Measurements from ENCODE around the gene AHDC1. TPM values are rescaled to one million over a fixed set of nuclear protein-coding genes. Genes with fewer than 3 reads are reported as not detected.

AHDC1 gene
- polyA plus RNA-seq, 2 of the 4 experiments (the other 2 are of a cell fraction): 1.3 to 11.5 TPM

- no peak for TF ChIP-seq MAFK (IDR thresholded peaks at IDR 0.05; ENCODE audit: partially characterized antibody)
Observed at GRCh38 chr1:27522432-27523336, 81.3 kb downstream of the AHDC1 start (continued).

- Histone ChIP-seq H3K4me3 (no peak overlapping the region), H3K27ac (no peak overlapping the region), H3K4me2 (no peak overlapping the region), H3K9me3 (no peaks in the 10 kb centered on the region), H3K4me1 (peaks cover 17% of the 10 kb centered on the region)
- ATAC-seq: no peak
- ChIA-PET CTCF (interaction anchor here (0.5 to 1.0 kb wide), 3 partner anchors 13 to 35 kb away, joined by 3 to 5 read pairs (median 3); no protein-coding TSS in a partner anchor), POLR2A (no interaction called here)
- FAIRE-seq: no peak
- TF ChIP-seq, protein P1, sequence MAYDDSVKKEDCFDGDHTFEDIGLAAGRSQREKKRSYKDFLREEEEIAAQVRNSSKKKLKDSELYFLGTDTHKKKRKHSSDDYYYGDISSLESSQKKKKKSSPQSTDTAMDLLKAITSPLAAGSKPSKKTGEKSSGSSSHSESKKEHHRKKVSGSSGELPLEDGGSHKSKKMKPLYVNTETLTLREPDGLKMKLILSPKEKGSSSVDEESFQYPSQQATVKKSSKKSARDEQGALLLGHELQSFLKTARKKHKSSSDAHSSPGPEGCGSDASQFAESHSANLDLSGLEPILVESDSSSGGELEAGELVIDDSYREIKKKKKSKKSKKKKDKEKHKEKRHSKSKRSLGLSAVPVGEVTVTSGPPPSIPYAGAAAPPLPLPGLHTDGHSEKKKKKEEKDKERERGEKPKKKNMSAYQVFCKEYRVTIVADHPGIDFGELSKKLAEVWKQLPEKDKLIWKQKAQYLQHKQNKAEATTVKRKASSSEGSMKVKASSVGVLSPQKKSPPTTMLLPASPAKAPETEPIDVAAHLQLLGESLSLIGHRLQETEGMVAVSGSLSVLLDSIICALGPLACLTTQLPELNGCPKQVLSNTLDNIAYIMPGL (CRISPR knock-in tag; IDR thresholded peaks at IDR 0.05; ENCODE audit: borderline replicate concordance): no peak
- TF ChIP-seq RNF2 (IDR thresholded peaks at IDR 0.05; ENCODE audit: borderline replicate concordance, low read depth): no peak
- no peak for TF ChIP-seq JUNB (IDR thresholded peaks at IDR 0.05)
- TF ChIP-seq RCOR1 (IDR thresholded peaks at IDR 0.05; ENCODE audit: low read depth, low read length): no peak
- TF ChIP-seq HES2 (IDR thresholded peaks at IDR 0.05): no peak
- TF ChIP-seq, protein P2, sequence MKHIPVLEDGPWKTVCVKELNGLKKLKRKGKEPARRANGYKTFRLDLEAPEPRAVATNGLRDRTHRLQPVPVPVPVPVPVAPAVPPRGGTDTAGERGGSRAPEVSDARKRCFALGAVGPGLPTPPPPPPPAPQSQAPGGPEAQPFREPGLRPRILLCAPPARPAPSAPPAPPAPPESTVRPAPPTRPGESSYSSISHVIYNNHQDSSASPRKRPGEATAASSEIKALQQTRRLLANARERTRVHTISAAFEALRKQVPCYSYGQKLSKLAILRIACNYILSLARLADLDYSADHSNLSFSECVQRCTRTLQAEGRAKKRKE (CRISPR knock-in tag; IDR thresholded peaks at IDR 0.05; ENCODE audit: low read depth): no peak
- no peak for TF ChIP-seq HDAC2 (IDR thresholded peaks at IDR 0.05)
- no peak for TF ChIP-seq SMC3 (IDR thresholded peaks at IDR 0.05)
- TF ChIP-seq TFCP2L1 (CRISPR knock-in tag; IDR thresholded peaks at IDR 0.05): no peak
- TF ChIP-seq TP53 (CRISPR knock-in tag; IDR thresholded peaks at IDR 0.05): no peak
- TF ChIP-seq RAD21 (conservative IDR thresholded peaks at IDR 0.05 in 1 of 2, IDR thresholded peaks at IDR 0.05 in 1 of 2): no peak
- no peak for TF ChIP-seq HEYL (CRISPR knock-in tag; IDR thresholded peaks at IDR 0.05)
- TF ChIP-seq FOSL2 (IDR thresholded peaks at IDR 0.05): no peak
- no peak for TF ChIP-seq FOSL2 (CRISPR knock-in tag; IDR thresholded peaks at IDR 0.05)
- no peak for TF ChIP-seq ZFP36 (IDR thresholded peaks at IDR 0.05; ENCODE audit: borderline replicate concordance, partially characterized antibody)
- no peak for TF ChIP-seq NFE2L2 (conservative IDR thresholded peaks at IDR 0.05; ENCODE audit: low read length)
- DNase-seq (ENCODE audit: low read depth in 1 of 2, low spot score in 1 of 2): no peak
- 92% methylated on average over 8 of the region's 9 CpGs for WGBS (ENCODE audit: missing lambda C conversion rate)
Observed at GRCh38 chr1:27521861-27522431, 82.0 kb downstream of the AHDC1 start.

DNA sequence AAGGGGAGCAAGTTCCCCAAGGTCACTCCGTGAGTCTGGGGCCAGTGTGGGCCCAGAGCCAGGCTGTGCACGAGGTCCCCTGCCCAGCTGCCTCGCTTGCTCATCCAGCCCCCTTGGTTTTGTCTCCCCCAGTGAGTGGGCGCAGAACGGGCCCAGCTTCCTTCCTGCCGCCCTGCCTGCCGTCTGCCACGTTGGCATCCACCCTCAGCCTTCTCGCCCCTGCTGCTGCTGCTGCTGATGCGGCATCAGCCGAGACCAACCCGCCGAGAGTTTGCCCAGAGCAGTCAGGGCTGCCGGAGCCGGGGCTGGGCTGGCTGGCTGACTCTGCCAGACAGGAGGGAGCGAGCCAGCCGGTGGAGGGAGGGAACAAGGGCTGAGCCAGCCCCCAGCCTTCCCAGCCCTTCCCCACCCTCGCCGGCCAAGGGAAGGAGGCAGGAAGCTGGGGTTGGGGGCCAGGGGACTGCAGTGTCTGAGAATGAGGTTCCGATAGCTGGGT lies 82.6 kb downstream of the AHDC1 start:
- TF ChIP-seq FOSL2 (IDR thresholded peaks at IDR 0.05) (no peak), FOSL2 (CRISPR knock-in tag; IDR thresholded peaks at IDR 0.05) (no peak), RCOR1 (IDR thresholded peaks at IDR 0.05; ENCODE audit: low read depth, low read length) (no peak), USF2 (IDR thresholded peaks at IDR 0.05) (no peak), ESRRA (IDR thresholded peaks at IDR 0.05; ENCODE audit: borderline replicate concordance, low read length) (no peak)
- TF ChIP-seq, protein P2 (CRISPR knock-in tag; IDR thresholded peaks at IDR 0.05; ENCODE audit: low read depth): no peak
- TF ChIP-seq, protein P3, sequence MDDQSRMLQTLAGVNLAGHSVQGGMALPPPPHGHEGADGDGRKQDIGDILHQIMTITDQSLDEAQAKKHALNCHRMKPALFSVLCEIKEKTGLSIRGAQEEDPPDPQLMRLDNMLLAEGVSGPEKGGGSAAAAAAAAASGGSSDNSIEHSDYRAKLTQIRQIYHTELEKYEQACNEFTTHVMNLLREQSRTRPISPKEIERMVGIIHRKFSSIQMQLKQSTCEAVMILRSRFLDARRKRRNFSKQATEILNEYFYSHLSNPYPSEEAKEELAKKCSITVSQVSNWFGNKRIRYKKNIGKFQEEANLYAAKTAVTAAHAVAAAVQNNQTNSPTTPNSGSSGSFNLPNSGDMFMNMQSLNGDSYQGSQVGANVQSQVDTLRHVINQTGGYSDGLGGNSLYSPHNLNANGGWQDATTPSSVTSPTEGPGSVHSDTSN (IDR thresholded peaks at IDR 0.05): no peak
- ATAC-seq (no peak), FAIRE-seq (no peak), DNase-seq (ENCODE audit: low read depth in 1 of 2, low spot score in 1 of 2) (no peak)
- ChIA-PET POLR2A (no interaction called here), CTCF (interaction anchor here (0.9 to 1.3 kb wide), 3 partner anchors 15 to 35 kb away, joined by 3 to 5 read pairs (median 3); no protein-coding TSS in a partner anchor)
- Histone ChIP-seq H3K4me2 (no peak overlapping the region), H3K4me1 (peaks cover 17% of the 10 kb centered on the region), H3K4me3 (no peak overlapping the region), H3K9me3 (no peaks in the 10 kb centered on the region), H3K27ac (no peak overlapping the region)
- 80% methylated on average over 8 of the region's 20 CpGs for WGBS (ENCODE audit: missing lambda C conversion rate)

All from A549 (cell line).